Omental fat pad (tissue), 4 donors: ENCODE data around the gene LGALS12. TPM values are rescaled to one million over a fixed set of nuclear protein-coding genes. Genes with fewer than 3 reads are reported as not detected.

ENCODE experiments used
- ATAC-seq: fragments of 150-250 bp; one replicate; pipeline ENCODE4 v1.9.1; 2016; ENCODE audit warnings: mild to moderate bottlenecking, moderate library complexity; ENCODE audit not compliant: low FRiP score
- DNase-seq: peaks from one replicate; pipeline ENCODE4 v3.0.0-alpha.2; 2019; ENCODE audit warnings: low spot score
- total RNA-seq, 4 donors: library from RNA; depleted of rRNA; stranded (reverse); fragments of >200 nt; gene quantifications; one replicate each; pipeline ENCODE4 v1.1.0, GENCODE V29; 2016
- TF ChIP-seq, protein P1 (sequence below), 3 donors: fragments of 450-650 bp; IDR thresholded peaks; one replicate each; pipeline ENCODE4 v1.5.1; 2016 to 2017; ENCODE audit warnings: antibody characterized with exemption in 3 of 3, mild to moderate bottlenecking in 3 of 3, moderate library complexity in 2 of 3

LGALS12 gene
- total RNA-seq, 4 donors from 2014 or later: 59.3 to 98.5 (median 78.3) TPM

- TF ChIP-seq, protein P1, sequence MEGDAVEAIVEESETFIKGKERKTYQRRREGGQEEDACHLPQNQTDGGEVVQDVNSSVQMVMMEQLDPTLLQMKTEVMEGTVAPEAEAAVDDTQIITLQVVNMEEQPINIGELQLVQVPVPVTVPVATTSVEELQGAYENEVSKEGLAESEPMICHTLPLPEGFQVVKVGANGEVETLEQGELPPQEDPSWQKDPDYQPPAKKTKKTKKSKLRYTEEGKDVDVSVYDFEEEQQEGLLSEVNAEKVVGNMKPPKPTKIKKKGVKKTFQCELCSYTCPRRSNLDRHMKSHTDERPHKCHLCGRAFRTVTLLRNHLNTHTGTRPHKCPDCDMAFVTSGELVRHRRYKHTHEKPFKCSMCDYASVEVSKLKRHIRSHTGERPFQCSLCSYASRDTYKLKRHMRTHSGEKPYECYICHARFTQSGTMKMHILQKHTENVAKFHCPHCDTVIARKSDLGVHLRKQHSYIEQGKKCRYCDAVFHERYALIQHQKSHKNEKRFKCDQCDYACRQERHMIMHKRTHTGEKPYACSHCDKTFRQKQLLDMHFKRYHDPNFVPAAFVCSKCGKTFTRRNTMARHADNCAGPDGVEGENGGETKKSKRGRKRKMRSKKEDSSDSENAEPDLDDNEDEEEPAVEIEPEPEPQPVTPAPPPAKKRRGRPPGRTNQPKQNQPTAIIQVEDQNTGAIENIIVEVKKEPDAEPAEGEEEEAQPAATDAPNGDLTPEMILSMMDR (IDR thresholded peaks at IDR 0.05): no peak
- ATAC-seq (no peak), DNase-seq (no peak)
Measured at GRCh38 chr11:63551091-63551888, 45.4 kb downstream of the LGALS12 start.

DNA sequence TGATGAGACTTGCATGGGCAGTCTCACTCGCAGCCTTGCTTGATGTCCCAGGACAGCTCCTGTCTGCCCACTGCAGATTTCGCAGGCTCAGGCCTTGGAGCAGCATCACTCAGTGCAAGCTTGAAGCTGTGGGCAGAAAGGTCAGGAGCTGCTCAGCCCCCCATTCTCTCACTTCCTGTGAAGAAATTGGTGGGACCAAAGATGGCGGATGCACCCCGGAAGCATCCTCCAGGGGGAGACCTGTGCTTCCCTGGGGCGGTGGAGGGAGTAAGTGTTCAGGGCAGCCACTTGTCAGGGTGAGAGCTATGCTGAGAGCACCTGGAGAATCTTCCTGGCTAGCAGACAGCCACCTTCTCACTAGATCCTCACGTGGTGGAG is 46.0 kb downstream of the LGALS12 start:
- TF ChIP-seq, protein P1 (IDR thresholded peaks at IDR 0.05): no peak
- DNase-seq (no peak), ATAC-seq (no peak)

GRCh38 chr11:63552921-63553320 is 47.0 kb downstream of the LGALS12 start:
- TF ChIP-seq, protein P1 (IDR thresholded peaks at IDR 0.05): no peak
- ATAC-seq (no peak), DNase-seq (no peak)

DNA sequence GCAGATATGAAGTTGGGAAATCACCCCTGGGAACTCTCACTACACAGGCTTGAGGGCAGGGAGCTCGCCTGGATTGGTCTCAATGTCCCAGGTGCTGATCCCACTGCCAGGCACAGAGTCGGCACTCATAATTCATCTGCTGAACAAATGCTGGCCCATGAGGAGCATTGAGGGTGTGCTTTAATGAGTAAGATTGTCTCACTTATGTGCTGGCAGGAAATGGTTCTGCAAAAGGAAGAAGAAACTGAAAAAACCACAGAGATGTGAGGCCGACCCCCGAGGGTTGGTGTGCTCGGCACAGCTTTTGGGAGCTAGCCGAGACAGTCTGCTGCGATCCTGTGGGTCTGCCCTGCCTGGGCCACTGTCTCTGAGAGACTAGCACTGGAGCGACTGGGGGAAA is 47.9 kb downstream of the LGALS12 start:
- no peak for ATAC-seq
- DNase-seq: no peak
- TF ChIP-seq, protein P1 (IDR thresholded peaks at IDR 0.05): no peak

GRCh38 chr11:63554877-63555223 is 49.0 kb downstream of the LGALS12 start:
- DNase-seq (no peak), ATAC-seq (no peak)
- TF ChIP-seq, protein P1 (IDR thresholded peaks at IDR 0.05): no peak

DNA sequence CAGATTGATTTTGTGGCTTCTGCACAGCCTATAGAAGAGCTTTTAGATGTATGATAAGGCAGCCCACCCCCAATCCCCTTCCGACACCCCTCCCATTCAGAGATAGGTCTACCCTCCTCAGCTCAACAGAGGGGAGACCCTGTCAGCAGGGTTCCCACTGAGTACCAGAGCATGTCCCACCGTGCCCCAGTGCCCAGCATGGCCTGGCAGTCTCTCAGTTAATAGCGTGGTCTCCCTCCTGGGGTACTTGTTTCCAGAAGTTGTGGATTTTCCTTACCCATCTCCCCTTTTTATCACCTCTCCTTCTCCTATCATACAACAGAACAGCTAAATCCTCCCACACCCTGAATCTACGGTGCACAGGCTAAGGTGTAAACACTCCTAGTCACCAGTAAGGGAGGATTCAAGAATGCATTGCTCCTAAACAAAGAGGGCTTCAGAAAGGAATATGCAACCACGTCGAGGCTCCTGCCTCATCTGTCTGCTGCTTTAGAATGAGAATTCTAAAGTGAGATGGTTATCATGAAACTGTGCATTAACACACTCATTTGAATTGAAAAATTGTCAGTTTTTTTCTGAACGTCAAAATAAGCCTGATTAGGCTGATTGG is 50.6 kb downstream of the LGALS12 start:
- DNase-seq (no peak), ATAC-seq (no peak)
- TF ChIP-seq, protein P1 (IDR thresholded peaks at IDR 0.05): no peak

- no peak for ATAC-seq
- no peak for DNase-seq
- TF ChIP-seq, protein P1 (IDR thresholded peaks at IDR 0.05): no peak
Measured at GRCh38 chr11:63557570-63557969, 51.7 kb downstream of the LGALS12 start.
